GM18909 (cell line): Measurements from ENCODE around the gene NGB.
"Not testable (repeated sequence)": the region's sequence is repeated elsewhere in the genome, so short reads cannot be mapped to it uniquely, and the experiment has no call there.

Experiments
- ATAC-seq: cut with Tn5 transposase; IDR thresholded peaks from one replicate; pipeline ENCODE4 v1.9.1; 2021; ENCODE audit warnings: mild to moderate bottlenecking; ENCODE audit not compliant: unreplicated experiment, poor library complexity

The NGB gene, protein sequence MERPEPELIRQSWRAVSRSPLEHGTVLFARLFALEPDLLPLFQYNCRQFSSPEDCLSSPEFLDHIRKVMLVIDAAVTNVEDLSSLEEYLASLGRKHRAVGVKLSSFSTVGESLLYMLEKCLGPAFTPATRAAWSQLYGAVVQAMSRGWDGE

GRCh38 chr14:77271113-77271710, at the start of gene NGB:
Gene NGB (minus strand): TSS chr14:77271206. CDS start chr14:77270937, 269 bp downstream.
- no peak for ATAC-seq

DNA sequence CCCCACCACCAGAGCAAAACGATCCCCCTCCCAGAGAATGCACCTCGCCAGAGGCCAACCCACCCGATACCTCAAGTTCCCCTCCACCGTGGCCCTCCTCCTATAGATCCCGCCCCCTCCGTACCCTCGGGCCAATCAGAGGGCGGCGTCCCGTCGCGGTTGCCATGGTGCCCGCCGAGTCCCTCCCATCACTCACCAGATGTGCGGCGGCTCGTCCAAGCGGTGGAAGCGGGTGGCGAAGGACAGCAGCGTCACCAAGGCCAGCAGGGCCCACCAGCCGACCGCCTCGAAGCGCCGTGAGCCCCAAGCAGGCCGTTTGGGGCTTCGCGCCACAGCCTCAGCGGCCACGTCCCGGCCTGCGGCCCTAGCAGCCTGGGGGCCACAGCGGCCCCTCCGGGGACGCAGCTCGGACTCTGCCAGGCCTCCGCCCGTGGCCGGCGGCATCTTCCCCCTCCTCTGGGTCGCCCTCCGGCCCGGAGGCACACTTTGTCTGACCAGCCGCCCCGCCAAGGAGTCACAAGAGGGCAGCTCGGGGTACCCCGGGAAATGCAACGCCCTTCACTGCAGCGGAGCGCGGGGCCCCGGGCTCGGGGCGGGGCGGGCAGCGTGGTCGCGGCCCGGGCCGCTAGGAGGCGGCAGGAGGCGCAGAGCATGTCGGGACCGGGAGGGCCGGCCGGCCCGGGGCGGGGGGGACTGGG, 49.4 kb upstream of the NGB start, which contains the start of gene POMT2:
TSS of gene POMT2 (minus strand) at position 646 of the 698 bp plus-strand sequence. CDS start at position 444, 202 bp downstream.
- peak; percentile 67 for ATAC-seq

- ATAC-seq, result no peak
These were observed 48.4 kb upstream of the NGB start for GRCh38 chr14:77319422-77319821.

- ATAC-seq, result not testable (repeated sequence)
These were observed 47.8 kb upstream of the NGB start for GRCh38 chr14:77318756-77319155.

- ATAC-seq, result no peak
These were observed 47.1 kb upstream of the NGB start for GRCh38 chr14:77318006-77318553.

DNA sequence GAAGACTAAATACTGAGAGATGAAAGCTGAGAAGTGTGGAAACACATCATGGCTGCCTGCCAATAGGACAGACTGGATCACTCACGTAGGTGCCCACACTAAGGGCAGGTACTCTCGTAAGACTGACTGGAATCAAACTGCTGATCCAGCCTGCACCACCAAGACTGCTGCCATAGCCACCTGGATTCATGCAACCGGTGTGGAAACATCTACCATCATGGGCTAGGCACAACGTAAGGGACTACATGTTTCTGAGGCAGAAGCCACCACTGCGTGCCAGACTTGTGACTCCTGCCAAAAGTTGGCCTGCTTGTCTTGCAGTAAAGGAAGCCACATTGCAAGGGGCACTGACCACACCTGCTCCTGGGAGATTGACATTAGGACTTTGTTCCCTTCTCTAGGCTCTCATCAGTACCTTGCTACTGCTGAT, 45.9 kb upstream of the NGB start:
- no peak for ATAC-seq

- ATAC-seq, result no peak
These were observed 45.1 kb upstream of the NGB start for GRCh38 chr14:77316195-77316505.

- no peak for ATAC-seq
These were observed 43.8 kb upstream of the NGB start for GRCh38 chr14:77314539-77315457.

GRCh38 chr14:77314043-77314442, 43.0 kb upstream of the NGB start:
- no peak for ATAC-seq

GRCh38 chr14:77313371-77313770, 42.4 kb upstream of the NGB start:
- no peak for ATAC-seq

GRCh38 chr14:77311217-77311616, 40.2 kb upstream of the NGB start:
- no peak for ATAC-seq

- ATAC-seq, result no peak
These were observed 39.0 kb upstream of the NGB start for GRCh38 chr14:77310026-77310425.

DNA sequence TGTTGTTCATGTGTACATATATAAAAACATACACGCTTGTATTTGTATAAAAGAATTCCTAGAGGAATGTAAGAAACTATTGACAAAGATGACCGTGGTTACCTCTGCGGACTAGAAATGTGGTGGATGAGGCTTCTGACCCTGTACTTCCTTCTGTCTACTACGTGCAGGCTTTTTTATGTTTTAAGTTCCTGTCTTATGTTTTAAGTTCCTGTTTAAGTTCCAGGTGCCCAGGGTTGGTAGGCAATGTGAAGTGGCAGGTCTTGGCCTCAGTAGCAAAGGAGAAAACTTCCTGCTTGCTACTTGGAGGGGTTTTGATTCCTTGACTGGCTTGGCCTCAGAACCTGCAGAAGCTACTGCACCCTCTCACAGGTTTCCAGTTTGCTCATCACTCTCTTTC, 38.1 kb upstream of the NGB start:
- ATAC-seq, result no peak

DNA sequence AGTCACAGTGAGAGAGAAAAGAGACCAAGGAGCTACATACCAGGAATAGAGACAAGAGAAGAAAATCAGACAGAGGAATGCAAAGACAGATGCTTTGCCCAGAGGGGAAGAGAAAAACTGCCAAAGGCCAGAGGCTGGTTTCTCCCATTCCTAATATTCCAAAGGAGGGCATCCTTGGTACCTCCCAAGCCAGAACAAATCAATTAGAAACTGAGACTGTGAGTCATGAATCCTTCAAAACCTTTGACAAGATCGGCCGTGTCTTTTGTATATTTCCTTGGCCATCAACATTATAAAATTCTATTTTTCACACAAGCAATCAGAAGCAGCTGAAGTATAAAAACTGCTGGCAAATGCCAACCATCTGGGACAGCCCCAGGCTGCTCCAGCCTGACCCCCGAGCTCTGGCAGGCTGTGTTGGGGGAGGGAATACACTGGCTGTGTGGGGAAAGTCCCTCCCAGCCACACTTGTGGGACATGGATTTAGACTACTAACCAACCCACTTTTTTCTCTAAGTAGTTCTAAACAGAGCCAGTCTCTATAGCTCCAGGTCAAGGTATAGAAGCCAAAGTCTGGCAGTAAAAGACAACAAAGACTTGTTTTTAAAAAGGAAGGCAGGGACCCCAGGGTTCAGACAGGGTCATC, 36.0 kb upstream of the NGB start:
- no peak for ATAC-seq

DNA sequence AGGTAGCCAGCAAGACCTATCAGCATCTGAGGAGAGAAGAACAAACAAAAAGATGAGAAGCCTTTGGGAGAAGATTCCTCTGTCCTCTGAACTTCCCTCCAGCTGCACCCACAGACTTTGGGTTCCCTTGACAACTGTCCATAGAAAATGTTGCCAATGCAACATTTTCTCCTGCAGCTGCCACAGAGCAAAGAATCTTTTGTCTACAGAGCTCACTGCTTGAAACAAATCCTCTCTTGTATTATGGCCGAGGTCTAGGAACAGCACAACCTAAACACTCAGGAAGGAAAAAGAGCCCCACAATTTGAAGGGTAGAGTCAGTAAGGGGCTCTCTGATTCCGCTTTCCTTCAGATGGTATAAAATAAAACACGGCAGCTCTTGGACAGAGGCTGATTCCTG, 35.4 kb upstream of the NGB start:
- no peak for ATAC-seq

DNA sequence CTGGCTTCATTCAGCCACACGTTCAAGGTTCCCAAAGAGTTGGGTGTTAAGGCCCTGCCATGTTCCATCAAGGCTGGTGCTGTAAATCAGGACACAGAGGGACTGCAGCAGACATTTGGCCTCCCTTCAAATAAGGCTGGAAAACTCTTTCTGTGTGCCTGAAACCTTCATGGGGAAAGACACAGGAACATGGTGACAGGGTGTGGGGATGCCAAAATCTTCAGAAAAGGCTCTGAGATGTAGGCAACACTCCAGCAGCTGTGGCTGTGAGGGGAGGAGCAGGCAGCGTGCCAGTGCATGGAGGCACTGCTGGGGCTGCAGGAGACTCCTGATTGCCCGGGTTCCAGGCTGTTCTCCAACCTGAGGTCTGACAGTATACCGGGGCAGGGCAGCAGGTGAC, 34.7 kb upstream of the NGB start:
- ATAC-seq, result no peak

GRCh38 chr14:77303417-77304156, 32.6 kb upstream of the NGB start:
- ATAC-seq, result no peak

GRCh38 chr14:77302926-77303325, 31.9 kb upstream of the NGB start:
- ATAC-seq, result no peak

DNA sequence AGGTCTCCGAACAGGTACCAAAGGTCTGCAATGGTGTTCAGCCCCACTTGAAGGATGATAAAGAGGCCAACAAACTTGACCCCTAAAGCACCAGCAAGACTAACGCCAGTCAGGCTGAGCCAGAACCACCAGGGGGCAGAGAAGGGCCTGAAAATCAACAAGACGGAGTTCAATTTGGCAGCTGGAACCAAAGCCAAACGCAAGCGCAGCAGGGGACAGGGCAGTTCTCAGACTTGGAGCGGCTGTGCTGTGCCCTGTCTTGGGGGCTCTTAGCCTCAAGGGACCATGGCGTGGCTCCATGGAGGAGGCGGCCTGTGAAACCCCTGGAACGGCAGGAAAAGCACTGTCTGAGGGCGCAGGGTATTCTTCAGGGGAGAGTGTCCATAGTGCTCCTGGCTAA, 30.1 kb upstream of the NGB start:
- no peak for ATAC-seq
